Neural cell (in vitro differentiated cells): Measurements from ENCODE around the gene PRTN3. TPM values are rescaled to one million over a fixed set of nuclear protein-coding genes. Genes with fewer than 3 reads are reported as not detected.

Source experiments
- H2AFZ ChIP-seq: fragments of 200-600, 300-800 bp; sonication (generic), shearing (Covaris generic); 2 replicates; pipeline ENCODE4 v1.6.0; 2014; ENCODE audit warnings: low read depth, mild to moderate bottlenecking, antibody characterized with exemption, low read length, moderate library complexity
- H3F3A ChIP-seq: fragments of 200-600 bp; shearing (Covaris generic); 2 replicates; pipeline ENCODE4 v1.6.1; 2016; ENCODE audit warnings: mild to moderate bottlenecking, moderate library complexity, mixed read lengths, antibody characterized with exemption, low read length; ENCODE audit not compliant: insufficient read depth, poor library complexity, severe bottlenecking
- H3K27ac ChIP-seq: fragments of 200-600, 300-800 bp; sonication (generic), shearing (Covaris generic); 2 replicates; pipeline ENCODE4 v1.5.1; 2014; ENCODE audit warnings: mild to moderate bottlenecking, low read length, moderate library complexity
- H3K27me3 ChIP-seq: fragments of 300-800, 200-600 bp; sonication (generic), shearing (Covaris generic); 2 replicates; pipeline ENCODE4 v1.6.0; 2014; ENCODE audit warnings: mild to moderate bottlenecking, low read depth, low read length, moderate library complexity; ENCODE audit not compliant: insufficient read depth
- H3K36me3 ChIP-seq: fragments of 300-800, 200-600 bp; sonication (generic), shearing (Covaris generic); 2 replicates; pipeline ENCODE4 v1.5.1; 2014; ENCODE audit warnings: mild to moderate bottlenecking, antibody characterized with exemption, low read length, moderate library complexity; ENCODE audit not compliant: insufficient read depth
- H3K4me2 ChIP-seq: fragments of 300-800, 200-600 bp; sonication (generic), shearing (Covaris generic); 2 replicates; pipeline ENCODE4 v1.6.0; 2014; ENCODE audit warnings: mild to moderate bottlenecking, low read length
- H3K4me3 ChIP-seq: fragments of 300-800, 200-600 bp; sonication (generic), shearing (Covaris generic); 2 replicates; pipeline ENCODE4 v1.5.1; 2014; ENCODE audit warnings: mild to moderate bottlenecking, low read length, moderate library complexity
- H3K79me2 ChIP-seq: fragments of 200-600 bp; shearing (Covaris generic); replicated peaks from 2 replicates; pipeline ENCODE4 v1.6.0; 2014; ENCODE audit warnings: mild to moderate bottlenecking, low read length, moderate library complexity; ENCODE audit not compliant: insufficient read depth
- H3K9ac ChIP-seq: fragments of 300-800, 200-600 bp; sonication (generic), shearing (Covaris generic); 2 replicates; pipeline ENCODE4 v1.6.1; 2016; ENCODE audit warnings: mild to moderate bottlenecking, low read length, mixed read lengths
- H3K9me2 ChIP-seq: fragments of 200-600 bp; shearing (Covaris generic); 2 replicates; pipeline ENCODE4 v1.6.1; 2016; ENCODE audit warnings: mild to moderate bottlenecking, low read length, mixed read lengths; ENCODE audit not compliant: insufficient read depth
- H3K9me3 ChIP-seq: fragments of 200-600, 300-800 bp; sonication (generic), shearing (Covaris generic); 2 replicates; pipeline ENCODE4 v1.6.1; 2016; ENCODE audit warnings: mild to moderate bottlenecking, mixed run types, low read length, moderate library complexity, mixed read lengths
- H4K20me1 ChIP-seq: fragments of 200-600 bp; shearing (Covaris generic); 2 replicates; pipeline ENCODE4 v1.6.1; 2016; ENCODE audit warnings: mild to moderate bottlenecking, mixed run types; ENCODE audit not compliant: insufficient read depth
- EP300 ChIP-seq: fragments of 450-650 bp; conservative IDR thresholded peaks from 2 replicates; pipeline ENCODE4 v1.6.1; 2014; ENCODE audit warnings: antibody characterized with exemption, mild to moderate bottlenecking, moderate library complexity; ENCODE audit not compliant: poor library complexity, severe bottlenecking
- EZH2 ChIP-seq: fragments of 200-600, 300-800 bp; shearing (Covaris generic), sonication (generic); IDR thresholded peaks from 2 replicates; pipeline ENCODE4 v1.6.1; 2014; ENCODE audit warnings: antibody characterized with exemption, low read length, borderline replicate concordance, mild to moderate bottlenecking; ENCODE audit not compliant: insufficient read depth, poor library complexity, severe bottlenecking
- MXI1 ChIP-seq: fragments of 450-650 bp; conservative IDR thresholded peaks from 2 replicates; pipeline ENCODE4 v1.6.1; 2014; ENCODE audit warnings: antibody characterized with exemption, mild to moderate bottlenecking; ENCODE audit not compliant: poor library complexity, severe bottlenecking
- POLR2AphosphoS5 ChIP-seq: IDR thresholded peaks from 2 replicates; pipeline ENCODE4 v1.6.1; 2012
- RAD21 ChIP-seq: fragments of 450-650 bp; conservative IDR thresholded peaks from 2 replicates; pipeline ENCODE4 v1.6.1; 2014; ENCODE audit warnings: antibody characterized with exemption, mild to moderate bottlenecking, moderate library complexity
- SMC3 ChIP-seq: fragments of 450-650 bp; conservative IDR thresholded peaks from 2 replicates; pipeline ENCODE4 v1.6.1; 2014; ENCODE audit warnings: antibody characterized with exemption, mild to moderate bottlenecking, moderate library complexity; ENCODE audit not compliant: poor library complexity
- TAF1 ChIP-seq: IDR thresholded peaks from 2 replicates; pipeline ENCODE4 v1.6.1; 2012; ENCODE audit warnings: low read depth
- polyA plus RNA-seq: library from polyadenylated mRNA; depleted of rRNA; stranded (reverse); fragments of >200 nt; gene quantifications from 2 replicates; pipeline ENCODE4 v1.2.3, GENCODE V29; 2014
- TF ChIP-seq, protein P1 (sequence below): fragments of 450-650 bp; IDR thresholded peaks from 2 replicates; pipeline ENCODE4 v1.5.1; 2014; ENCODE audit warnings: antibody characterized with exemption, mild to moderate bottlenecking, moderate library complexity; ENCODE audit not compliant: poor library complexity, severe bottlenecking
- TF ChIP-seq, protein P2 (sequence below): IDR thresholded peaks from 2 replicates; pipeline ENCODE4 v1.6.1; 2012; ENCODE audit warnings: borderline replicate concordance

The PRTN3 gene
- polyA plus RNA-seq, 1 donor from 2014 or later: not detected

GRCh38 chr19:801030-801860 lies 39.6 kb upstream of the PRTN3 start:
- Histone ChIP-seq H3K9me3 (no peaks in the 10 kb centered on the region), H2AFZ (no peak overlapping the region), H3K27me3 (no peaks in the 10 kb centered on the region), H3K4me2 (no peak overlapping the region), H3K9ac (no peak overlapping the region), H3K9me2 (no peaks in the 10 kb centered on the region), H3F3A (no peaks in the 10 kb centered on the region), H3K36me3 (no peaks in the 10 kb centered on the region), H3K4me3 (no peak overlapping the region), H4K20me1 (peaks cover 50% of the 10 kb centered on the region), H3K79me2 (peaks cover 62% of the 10 kb centered on the region), H3K27ac (no peak overlapping the region)
- TF ChIP-seq POLR2AphosphoS5 (no peak), EZH2 (no peak), SMC3 (no peak), RAD21 (no peak), EP300 (no peak)
- TF ChIP-seq, protein P1, sequence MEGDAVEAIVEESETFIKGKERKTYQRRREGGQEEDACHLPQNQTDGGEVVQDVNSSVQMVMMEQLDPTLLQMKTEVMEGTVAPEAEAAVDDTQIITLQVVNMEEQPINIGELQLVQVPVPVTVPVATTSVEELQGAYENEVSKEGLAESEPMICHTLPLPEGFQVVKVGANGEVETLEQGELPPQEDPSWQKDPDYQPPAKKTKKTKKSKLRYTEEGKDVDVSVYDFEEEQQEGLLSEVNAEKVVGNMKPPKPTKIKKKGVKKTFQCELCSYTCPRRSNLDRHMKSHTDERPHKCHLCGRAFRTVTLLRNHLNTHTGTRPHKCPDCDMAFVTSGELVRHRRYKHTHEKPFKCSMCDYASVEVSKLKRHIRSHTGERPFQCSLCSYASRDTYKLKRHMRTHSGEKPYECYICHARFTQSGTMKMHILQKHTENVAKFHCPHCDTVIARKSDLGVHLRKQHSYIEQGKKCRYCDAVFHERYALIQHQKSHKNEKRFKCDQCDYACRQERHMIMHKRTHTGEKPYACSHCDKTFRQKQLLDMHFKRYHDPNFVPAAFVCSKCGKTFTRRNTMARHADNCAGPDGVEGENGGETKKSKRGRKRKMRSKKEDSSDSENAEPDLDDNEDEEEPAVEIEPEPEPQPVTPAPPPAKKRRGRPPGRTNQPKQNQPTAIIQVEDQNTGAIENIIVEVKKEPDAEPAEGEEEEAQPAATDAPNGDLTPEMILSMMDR: no peak

- H4K20me1 ChIP-seq: peaks cover 50% of the 10 kb centered on the region
- H2AFZ ChIP-seq: no peak overlapping the region
- no peak overlapping the region for H3K27ac ChIP-seq
- no peaks in the 10 kb centered on the region for H3K36me3 ChIP-seq
- TF ChIP-seq SMC3 (no peak), POLR2AphosphoS5 (no peak), EZH2 (no peak), TAF1 (no peak), MXI1 (no peak), RAD21 (no peak), EP300 (no peak)
- TF ChIP-seq, protein P1: no peak
- TF ChIP-seq, protein P2, sequence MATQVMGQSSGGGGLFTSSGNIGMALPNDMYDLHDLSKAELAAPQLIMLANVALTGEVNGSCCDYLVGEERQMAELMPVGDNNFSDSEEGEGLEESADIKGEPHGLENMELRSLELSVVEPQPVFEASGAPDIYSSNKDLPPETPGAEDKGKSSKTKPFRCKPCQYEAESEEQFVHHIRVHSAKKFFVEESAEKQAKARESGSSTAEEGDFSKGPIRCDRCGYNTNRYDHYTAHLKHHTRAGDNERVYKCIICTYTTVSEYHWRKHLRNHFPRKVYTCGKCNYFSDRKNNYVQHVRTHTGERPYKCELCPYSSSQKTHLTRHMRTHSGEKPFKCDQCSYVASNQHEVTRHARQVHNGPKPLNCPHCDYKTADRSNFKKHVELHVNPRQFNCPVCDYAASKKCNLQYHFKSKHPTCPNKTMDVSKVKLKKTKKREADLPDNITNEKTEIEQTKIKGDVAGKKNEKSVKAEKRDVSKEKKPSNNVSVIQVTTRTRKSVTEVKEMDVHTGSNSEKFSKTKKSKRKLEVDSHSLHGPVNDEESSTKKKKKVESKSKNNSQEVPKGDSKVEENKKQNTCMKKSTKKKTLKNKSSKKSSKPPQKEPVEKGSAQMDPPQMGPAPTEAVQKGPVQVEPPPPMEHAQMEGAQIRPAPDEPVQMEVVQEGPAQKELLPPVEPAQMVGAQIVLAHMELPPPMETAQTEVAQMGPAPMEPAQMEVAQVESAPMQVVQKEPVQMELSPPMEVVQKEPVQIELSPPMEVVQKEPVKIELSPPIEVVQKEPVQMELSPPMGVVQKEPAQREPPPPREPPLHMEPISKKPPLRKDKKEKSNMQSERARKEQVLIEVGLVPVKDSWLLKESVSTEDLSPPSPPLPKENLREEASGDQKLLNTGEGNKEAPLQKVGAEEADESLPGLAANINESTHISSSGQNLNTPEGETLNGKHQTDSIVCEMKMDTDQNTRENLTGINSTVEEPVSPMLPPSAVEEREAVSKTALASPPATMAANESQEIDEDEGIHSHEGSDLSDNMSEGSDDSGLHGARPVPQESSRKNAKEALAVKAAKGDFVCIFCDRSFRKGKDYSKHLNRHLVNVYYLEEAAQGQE: no peak
- no peaks in the 10 kb centered on the region for H3F3A ChIP-seq
- no peaks in the 10 kb centered on the region for H3K9me3 ChIP-seq
- peak overlapping the region; percentile 26 for H3K9ac ChIP-seq
- H3K9me2 ChIP-seq: no peaks in the 10 kb centered on the region
- no peak overlapping the region for H3K4me2 ChIP-seq
- peaks cover 62% of the 10 kb centered on the region for H3K79me2 ChIP-seq
- H3K27me3 ChIP-seq: no peaks in the 10 kb centered on the region
- H3K4me3 ChIP-seq: no peak overlapping the region
Measured at GRCh38 chr19:801861-802497, 38.8 kb upstream of the PRTN3 start.
